Activated gamma-delta T cell (primary cell): Measurements from ENCODE around the gene PAX7.

Experiments used
- DNase-seq: peaks from one replicate; lab custom pipeline; 2025; lab: John Stamatoyannopoulos, UW

The PAX7 gene

GRCh38 chr1:18618546-18619466 lies 11.8 kb upstream of the PAX7 start:
- DNase-seq: no peak

- no peak for DNase-seq
These were observed 11.2 kb upstream of the PAX7 start for GRCh38 chr1:18619467-18619835.

DNA sequence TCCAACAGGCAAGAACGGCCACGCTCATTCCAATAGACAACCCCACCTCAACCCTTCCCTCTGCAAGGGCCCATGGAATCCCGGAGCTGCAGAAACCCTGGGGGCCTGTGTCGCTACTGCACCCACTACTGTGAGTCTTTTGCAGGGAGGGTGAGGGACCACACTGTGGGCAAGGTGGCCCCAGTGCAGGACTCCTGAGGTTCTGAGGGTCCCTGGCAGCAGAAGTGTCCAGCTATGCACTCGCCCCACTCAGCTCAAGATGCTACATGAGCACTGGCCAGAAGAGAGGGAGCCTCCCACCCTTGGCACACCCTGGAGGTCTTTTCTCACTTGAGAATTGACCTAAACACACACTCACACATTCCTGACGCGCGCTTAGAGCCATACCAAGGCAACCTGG lies 2.1 kb upstream of the PAX7 start:
- no peak for DNase-seq

DNA sequence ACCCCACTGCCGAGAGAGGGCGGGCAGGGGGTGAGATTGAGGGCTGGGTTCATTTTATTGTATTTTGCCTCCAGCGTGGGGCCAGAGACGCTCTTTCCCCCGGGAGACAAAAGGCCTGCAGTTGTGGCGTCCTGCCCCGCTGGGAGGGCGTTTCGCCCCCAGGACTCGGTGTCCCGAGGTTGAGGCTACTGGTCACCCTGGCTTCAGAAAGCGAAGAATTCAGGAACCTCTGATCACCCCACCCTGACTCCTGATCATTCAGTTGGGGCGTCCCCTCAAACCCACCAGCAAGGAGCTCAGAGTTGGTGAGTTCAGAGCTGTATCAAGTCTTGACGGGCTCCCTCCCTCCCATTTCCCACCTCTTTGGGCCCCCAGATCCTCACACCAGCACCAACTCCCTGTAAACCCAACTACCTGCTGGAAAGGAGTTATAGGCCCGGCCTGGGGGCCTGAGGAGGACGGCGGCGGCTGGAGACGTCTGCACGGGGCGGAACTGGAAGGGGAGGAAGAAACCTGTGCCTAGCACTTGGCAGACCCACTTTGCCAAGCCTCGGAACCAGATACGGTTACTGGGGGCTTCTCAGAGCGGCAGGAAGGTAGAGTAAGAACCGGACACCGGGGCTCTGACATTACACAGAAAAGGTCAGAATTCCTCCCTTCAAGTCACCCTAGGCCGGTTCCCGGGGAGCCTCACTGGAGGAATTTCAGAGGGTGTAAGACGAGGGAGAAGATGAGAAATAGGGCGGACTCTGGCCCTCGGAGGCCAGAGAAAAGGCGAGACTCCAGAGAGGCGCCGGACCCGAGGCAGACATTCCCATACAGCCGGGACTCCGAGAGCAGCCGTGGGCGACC lies 761 bp upstream of the PAX7 start:
- DNase-seq: no peak

DNA sequence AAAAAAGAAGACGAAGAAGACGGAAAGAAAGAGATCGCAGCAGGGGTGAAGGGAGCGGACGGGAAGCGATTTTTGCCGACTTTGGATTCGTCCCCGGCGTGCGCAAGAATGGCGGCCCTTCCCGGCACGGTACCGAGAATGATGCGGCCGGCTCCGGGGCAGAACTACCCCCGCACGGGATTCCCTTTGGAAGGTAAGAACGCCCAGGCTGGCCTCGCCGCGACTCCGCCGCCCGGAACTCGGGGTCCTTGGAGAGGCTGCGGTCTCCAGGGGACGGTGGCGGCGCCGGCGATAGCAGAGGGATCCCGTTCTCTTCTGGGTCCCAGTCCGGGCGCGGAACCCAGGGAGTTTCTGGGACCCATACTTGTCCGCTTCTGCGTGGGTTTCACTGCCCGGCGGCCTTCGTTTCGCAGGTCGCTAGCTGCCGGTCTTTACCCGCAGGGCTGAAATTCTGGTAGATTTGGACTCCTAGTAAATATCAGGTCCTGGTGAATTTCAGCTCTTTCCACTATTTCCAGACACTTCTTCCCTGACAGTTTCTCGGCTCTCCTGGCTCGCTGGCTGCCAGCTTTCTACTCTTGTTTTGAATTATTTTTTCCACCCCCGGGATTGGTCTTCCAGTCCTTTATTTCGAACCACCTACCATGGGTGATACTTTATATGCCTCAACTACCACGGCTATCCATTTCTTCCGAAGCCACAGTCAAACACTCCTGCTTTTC lies 1.0 kb downstream of the PAX7 start:
- no peak for DNase-seq

DNA sequence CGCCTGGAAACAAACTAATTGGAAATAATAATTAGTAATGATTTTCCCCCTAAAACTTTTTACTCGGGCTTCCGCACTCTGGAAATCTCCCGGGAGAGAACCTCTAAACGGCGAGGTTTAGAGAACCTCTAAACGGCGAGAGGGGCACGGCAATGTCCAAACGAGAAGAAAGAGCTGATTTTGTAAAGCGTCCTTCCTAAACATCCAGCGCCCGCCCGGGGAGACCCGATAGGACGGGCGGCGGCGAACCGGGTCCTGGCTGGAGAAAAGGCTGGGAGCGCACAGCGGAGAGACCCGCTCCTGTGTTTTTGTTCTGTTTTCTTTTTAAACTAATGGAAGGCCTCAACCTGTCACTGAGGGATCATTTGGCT lies 1.6 kb downstream of the PAX7 start:
- no peak for DNase-seq

- no peak for DNase-seq
These were observed 2.3 kb downstream of the PAX7 start for GRCh38 chr1:18632783-18633421.

DNA sequence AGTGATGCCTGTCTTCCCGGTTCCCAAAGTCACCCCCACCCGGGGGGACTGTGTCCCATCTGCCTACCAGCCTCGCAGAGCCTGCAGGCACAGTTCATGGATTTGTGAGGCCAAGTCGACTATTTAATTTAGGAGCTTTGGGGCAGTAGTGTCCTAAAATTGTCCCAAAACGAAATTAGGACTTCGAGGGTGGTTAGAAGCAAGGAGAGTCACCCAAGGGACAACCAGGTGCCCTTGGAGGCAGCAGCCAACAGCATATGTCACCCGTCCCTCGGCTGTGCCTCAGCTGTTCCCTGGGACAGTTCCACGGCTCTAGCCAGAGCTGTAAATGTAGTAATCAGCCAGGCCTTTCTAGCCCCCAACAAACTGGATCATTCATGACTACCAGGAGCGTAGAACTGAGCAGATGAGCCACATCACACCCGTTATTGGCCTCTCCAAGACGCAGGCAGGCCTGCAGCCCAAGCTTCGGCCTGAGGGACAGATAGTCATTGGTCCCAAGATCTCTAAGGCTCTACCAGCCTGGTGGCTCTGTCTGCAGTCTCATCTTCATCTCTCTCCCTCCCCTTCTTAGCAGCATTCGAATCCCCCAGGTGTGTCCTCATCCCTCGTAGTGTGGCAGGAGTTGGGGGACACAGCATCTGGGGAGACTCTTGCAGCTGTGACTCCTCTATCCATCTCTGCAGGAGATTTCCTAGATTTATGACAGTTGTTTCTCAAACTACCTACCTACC lies 2.9 kb downstream of the PAX7 start:
- DNase-seq: no peak

DNA sequence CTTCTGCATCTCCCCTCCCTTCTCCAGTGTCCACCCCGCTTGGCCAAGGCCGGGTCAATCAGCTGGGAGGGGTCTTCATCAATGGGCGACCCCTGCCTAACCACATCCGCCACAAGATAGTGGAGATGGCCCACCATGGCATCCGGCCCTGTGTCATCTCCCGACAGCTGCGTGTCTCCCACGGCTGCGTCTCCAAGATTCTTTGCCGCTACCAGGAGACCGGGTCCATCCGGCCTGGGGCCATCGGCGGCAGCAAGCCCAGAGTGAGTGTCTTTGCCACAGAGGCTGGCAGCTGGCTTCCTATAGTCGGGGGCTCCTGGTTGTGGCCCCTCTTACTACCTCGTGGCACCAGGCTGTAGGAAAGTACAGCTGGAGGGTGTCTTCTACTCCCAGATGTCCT lies 3.6 kb downstream of the PAX7 start:
- DNase-seq: no peak

- no peak for DNase-seq
These were observed 4.5 kb downstream of the PAX7 start for GRCh38 chr1:18635070-18635577.

DNA sequence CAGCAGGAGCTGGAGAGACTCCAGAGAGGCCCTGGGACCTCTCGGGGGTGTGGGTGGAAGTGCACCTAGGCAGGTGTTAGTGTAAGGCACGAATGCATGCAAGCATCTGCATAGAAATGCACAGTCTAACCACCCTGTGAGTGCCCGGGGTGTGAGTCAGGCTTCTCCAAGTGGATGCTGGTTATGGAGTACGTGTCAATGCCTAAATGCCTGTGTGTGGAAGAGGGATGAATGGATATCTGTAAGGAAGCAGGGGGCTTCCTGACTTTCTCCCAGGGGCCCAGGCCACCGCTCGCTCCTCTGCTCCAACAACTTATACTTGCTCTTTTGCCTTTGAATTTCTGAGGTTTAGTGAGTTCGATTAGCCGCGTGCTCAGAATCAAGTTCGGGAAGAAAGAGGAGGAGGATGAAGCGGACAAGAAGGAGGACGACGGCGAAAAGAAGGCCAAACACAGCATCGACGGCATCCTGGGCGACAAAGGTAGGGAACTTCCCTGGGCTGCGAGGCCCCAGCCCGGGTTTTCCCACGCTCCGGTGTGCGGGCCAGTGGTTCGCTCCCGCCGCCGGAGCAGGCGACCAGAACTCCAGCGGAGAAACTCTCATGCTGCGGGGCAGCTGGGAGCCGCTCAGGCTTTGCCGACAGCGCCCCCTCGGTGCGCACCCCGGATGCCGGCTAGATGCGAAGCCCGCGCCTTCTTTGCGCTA lies 5.4 kb downstream of the PAX7 start:
- DNase-seq: no peak

- DNase-seq: no peak
These were observed 6.2 kb downstream of the PAX7 start for GRCh38 chr1:18636596-18637508.

DNA sequence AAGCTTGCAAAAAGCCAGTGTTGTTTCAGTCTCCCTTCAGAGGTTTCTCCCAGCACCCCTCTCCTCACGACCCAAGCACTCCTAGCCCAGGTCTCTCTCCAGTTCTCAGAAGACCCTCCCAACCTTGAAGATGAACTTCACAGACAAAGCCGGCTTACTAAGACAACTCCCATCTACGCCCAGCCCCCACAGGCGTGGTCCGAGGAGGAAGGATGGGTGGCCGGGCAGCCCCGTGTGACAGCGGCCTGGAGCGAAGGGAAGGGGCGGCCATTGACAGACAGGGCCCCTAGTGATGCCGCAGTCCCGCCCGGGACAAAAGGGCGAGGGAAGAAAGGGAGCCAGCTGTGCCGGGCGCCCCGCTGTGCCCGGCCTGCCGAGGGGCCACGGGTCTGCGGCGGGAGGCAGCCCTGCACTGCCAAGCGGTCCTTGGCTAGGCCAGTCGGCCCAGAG lies 6.9 kb downstream of the PAX7 start:
- no peak for DNase-seq

DNA sequence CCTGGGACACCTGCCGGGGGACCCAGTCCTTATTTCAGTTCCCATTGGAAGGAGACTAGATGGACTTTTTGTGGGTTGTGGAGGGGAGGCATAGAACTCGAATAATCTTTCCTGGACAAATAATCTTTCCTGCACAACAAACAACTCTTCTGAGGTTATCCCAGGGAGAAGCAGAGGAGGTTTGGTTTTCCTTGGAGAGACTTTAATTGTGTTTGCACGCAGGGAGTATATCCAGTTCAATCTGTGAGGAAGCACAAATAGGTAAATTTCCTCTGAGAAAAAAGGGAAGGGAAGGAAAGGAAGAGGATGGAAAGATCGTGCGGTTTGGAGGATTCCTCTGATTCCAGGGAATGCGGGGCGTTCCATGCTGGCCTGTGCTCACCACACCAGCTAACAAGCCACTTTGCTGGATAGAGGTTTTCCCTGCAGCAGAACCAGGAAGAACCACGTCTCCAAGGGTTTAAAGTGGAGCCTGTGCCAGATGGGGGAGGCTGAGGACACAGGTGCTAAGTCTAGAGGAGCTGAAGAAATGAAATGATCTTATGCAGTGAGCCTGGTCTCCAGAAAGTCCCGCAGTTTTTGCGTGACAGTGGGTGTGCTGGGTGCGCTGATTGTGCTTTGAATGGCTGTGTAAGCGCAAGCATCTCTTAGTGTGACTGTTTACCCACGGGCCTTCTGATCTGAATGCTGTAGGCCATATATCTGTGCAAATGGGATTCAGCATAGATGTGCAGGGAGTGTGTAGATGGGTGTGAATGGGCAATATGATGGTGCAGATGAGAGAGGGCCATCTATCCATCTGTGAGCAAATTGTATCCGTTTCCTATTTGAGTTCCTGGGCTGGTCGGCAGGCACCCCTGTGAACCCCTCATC lies 7.6 kb downstream of the PAX7 start:
- DNase-seq: no peak

GRCh38 chr1:18638835-18639364 lies 8.3 kb downstream of the PAX7 start:
- DNase-seq: no peak

- no peak for DNase-seq
These were observed 8.9 kb downstream of the PAX7 start for GRCh38 chr1:18639368-18640055.
